Sigmoid colon (tissue), 7 donors: ENCODE results near the gene THAP8. TPM values are rescaled to one million over a fixed set of nuclear protein-coding genes. Genes with fewer than 3 reads are reported as not detected.

Source experiments
- DNase-seq: peaks from one replicate; pipeline ENCODE4 v3.0.0-alpha.2; 2019
- H3K27ac ChIP-seq, 4 donors: fragments of 200-600 bp; sonication (generic); one replicate each; pipeline ENCODE4 v1.5.1; 2016 to 2019; ENCODE audit warnings: mild to moderate bottlenecking in 1 of 4
- H3K27me3 ChIP-seq, 3 donors: fragments of 200-600 bp; sonication (generic); one replicate each; pipeline ENCODE4 v1.5.1; 2019; ENCODE audit warnings: mild to moderate bottlenecking in 1 of 3
- H3K36me3 ChIP-seq, 4 donors: fragments of 200-600 bp; sonication (generic); one replicate each; pipeline ENCODE4 v1.5.1; 2016 to 2019
- H3K4me1 ChIP-seq, 4 donors: fragments of 200-600 bp; sonication (generic); one replicate each; pipeline ENCODE4 v1.5.1; 2017 to 2019
- H3K4me3 ChIP-seq, 4 donors: fragments of 200-600 bp; sonication (generic); one replicate each; pipeline ENCODE4 v1.5.1; 2017 to 2019; ENCODE audit warnings: mild to moderate bottlenecking in 2 of 4, moderate library complexity in 1 of 4
- H3K9me3 ChIP-seq, 4 donors: fragments of 200-600 bp in 3 of 4; sonication (generic) in 3 of 4; one replicate each; pipeline versions ENCODE4 v1.5.1 to v1.6.1; 2013 to 2019
- EP300 ChIP-seq, 4 donors: sonication (generic); formaldehyde crosslinking; IDR thresholded peaks; one replicate each; pipeline ENCODE4 v1.6.1; 2017; ENCODE audit warnings: antibody characterized with exemption in 4 of 4
- POLR2A ChIP-seq, 2 donors: fragments of 450-650 bp; IDR thresholded peaks; one replicate each; pipeline ENCODE4 v1.6.1; 2016; ENCODE audit warnings: antibody characterized with exemption in 2 of 2, mild to moderate bottlenecking in 2 of 2, moderate library complexity in 2 of 2
- POLR2AphosphoS5 ChIP-seq, 4 donors: sonication (generic); formaldehyde crosslinking; IDR thresholded peaks; one replicate each; pipeline ENCODE4 v1.6.1; 2017; ENCODE audit warnings: antibody characterized with exemption in 4 of 4
- WGBS, 2 donors: extraction: QIAGEN DNeasy Blood & Tissue Kit; methylation state at CpG; one replicate each; pipeline ENCODE4 v1.1.7; 2013; 5-methylcytosine and 5-hydroxymethylcytosine counted together
- intact Hi-C: fragments of 100-400 bp; cut with DNase I; formaldehyde crosslinking; loops from one replicate; pipeline ENCODE4 v1.15.1; 2023
- polyA plus RNA-seq, 3 donors: library from polyadenylated mRNA; stranded (reverse); fragments of 200-250 nt; gene quantifications; one replicate each; pipeline ENCODE4 v1.2.3, GENCODE V29; 2013
- total RNA-seq, 4 donors: library from RNA; depleted of rRNA; stranded (reverse); fragments of >200 nt; gene quantifications; one replicate each; pipeline ENCODE4 v1.1.0, GENCODE V29; 2016
- TF ChIP-seq, protein P1 (sequence below), 4 experiments: fragments of 450-650 bp in 3 of 4; fragments of 200-600 bp in 1 of 4; IDR thresholded peaks; one replicate each; pipeline ENCODE4 v1.5.1; 2016 to 2019; ENCODE audit warnings: antibody characterized with exemption in 4 of 4, mild to moderate bottlenecking in 3 of 4, moderate library complexity in 2 of 4
- donor health status: healthy with polysubstance abuse.
- donor health status: Bipolar disorder and iron deficiency.
- donor health status: healthy.

The THAP8 gene
- total and polyA plus RNA-seq, 7 donors, result 5.8 to 23.9 (median 12.6) TPM

DNA sequence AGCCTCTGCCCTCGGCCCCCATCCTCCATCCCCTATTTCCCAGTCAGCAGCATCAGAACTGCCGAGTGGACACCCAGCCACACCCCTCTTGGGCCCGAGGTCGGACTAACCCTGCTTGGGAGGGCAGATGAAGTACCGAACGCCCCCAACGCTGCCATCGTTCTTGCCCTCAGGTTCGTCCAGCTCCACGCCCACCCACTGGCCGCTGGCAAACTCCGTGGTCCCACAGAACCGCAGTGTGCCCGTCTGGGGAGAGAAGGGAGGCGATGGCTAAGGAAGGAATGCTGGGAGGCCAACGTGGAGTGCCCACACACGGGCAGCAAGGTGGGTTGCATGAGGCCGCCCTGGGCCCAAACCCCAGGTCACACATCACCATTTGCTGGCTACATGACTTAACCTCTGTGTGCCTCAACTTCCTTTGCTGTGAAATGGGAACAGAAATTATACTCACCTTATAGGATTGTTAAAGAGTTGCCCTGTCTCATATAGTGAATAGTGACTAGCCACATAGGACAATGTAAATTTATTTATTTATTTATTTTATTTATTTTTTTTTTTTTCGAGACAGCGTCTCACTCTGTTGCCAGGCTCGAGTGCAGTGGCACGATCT is 34.9 kb downstream of the THAP8 start:
- Histone ChIP-seq H3K27me3 (no peaks in the 10 kb centered on the region), H3K4me1 (peaks cover 0 to 5% (median 5%) of the 10 kb centered on the region in 4 donors), H3K4me3 (no peak overlapping the region), H3K36me3 (peaks cover 26 to 83% (median 36%) of the 10 kb centered on the region in 4 donors), H3K9me3 (no peaks in the 10 kb centered on the region), H3K27ac (no peak overlapping the region)
- TF ChIP-seq EP300 (IDR thresholded peaks at IDR 0.05) (no peak), POLR2A (IDR thresholded peaks at IDR 0.05) (no peak), POLR2AphosphoS5 (IDR thresholded peaks at IDR 0.05) (no peak)
- TF ChIP-seq, protein P1, sequence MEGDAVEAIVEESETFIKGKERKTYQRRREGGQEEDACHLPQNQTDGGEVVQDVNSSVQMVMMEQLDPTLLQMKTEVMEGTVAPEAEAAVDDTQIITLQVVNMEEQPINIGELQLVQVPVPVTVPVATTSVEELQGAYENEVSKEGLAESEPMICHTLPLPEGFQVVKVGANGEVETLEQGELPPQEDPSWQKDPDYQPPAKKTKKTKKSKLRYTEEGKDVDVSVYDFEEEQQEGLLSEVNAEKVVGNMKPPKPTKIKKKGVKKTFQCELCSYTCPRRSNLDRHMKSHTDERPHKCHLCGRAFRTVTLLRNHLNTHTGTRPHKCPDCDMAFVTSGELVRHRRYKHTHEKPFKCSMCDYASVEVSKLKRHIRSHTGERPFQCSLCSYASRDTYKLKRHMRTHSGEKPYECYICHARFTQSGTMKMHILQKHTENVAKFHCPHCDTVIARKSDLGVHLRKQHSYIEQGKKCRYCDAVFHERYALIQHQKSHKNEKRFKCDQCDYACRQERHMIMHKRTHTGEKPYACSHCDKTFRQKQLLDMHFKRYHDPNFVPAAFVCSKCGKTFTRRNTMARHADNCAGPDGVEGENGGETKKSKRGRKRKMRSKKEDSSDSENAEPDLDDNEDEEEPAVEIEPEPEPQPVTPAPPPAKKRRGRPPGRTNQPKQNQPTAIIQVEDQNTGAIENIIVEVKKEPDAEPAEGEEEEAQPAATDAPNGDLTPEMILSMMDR (IDR thresholded peaks at IDR 0.05), result no peak
- intact Hi-C loops, result no loop called here
- WGBS, 2 donors, result 91 to 93% methylated on average over 22 of the region's 22 CpGs
- no peak for DNase-seq

DNA sequence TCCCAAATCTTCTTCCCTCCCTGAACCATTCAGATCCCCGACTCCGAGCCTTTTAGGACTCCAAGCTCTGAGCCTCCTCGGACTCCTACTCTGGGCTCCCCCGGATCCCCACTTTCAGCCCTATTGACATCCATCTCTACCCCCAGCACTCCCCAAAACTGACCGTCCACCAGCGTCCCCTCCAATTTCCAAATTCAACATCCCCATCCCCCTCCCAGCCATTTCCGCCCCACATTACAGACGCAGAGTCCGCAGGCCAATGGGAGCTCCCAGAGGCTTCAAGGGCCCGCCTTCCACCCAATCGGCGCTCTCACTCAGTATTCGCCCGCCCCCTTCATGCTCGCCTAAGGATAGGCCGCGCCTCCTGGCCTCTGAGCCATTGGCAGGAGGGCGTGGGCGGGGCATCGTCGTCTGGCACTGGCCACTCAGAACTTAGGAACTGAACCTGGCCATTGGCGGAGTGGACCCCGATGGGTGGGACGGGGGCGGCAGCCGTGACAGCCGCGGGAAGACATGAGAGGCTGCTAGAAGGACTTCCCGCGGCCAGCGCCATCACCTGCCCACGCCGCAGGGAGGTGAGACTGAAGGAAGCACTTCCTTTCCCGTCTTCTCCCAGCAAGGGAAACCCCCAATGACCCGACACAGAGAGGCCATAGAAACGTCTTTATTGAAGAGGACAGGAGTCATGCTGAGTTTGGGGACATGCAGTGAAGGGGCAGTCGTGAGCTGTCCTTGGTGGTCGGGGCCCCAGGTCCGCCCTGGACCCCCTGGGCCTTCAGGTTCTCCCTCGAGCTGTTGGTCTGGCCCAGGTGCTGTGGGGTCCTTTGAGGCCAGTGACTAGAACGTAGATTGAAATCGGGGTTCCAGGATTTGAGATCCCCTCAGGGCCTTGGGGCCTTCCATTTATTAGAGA is 39.8 kb downstream of the THAP8 start, which contains the start of gene ALKBH6:
ALKBH6 (minus strand) TSS at position 202 of the 913 bp plus-strand sequence. CDS start 816 bp downstream, outside the sequence.
- WGBS, 2 donors, result 1 to 2% methylated on average over 42 of the region's 42 CpGs
- H3K4me1 ChIP-seq, result peaks cover 0 to 23% (median 22%) of the 10 kb centered on the region in 4 donors
- H3K9me3 ChIP-seq, result no peaks in the 10 kb centered on the region
- DNase-seq, result peak; percentile 100
- intact Hi-C loops, result loop anchor here (2.0 to 5.0 kb wide), 2 partner anchors 19 to 38 kb away; partner anchors contain the start of genes SDHAF1, THAP8 and WDR62
- peaks cover 10 to 38% (median 23%) of the 10 kb centered on the region in 4 donors for H3K36me3 ChIP-seq
- peak within 1 kb of the TSS; percentile 55 to 75 (median 61) for H3K4me3 ChIP-seq
- H3K27me3 ChIP-seq, result no peaks in the 10 kb centered on the region
- peak within 1 kb of the TSS; percentile 86 to 89 (median 86) for H3K27ac ChIP-seq
- TF ChIP-seq POLR2AphosphoS5 (IDR thresholded peaks at IDR 0.05) (peak; percentile 6 to 72 (median 45)), EP300 (IDR thresholded peaks at IDR 0.05) (no peak), POLR2A (IDR thresholded peaks at IDR 0.05) (peak; percentile 1 to 44)
- TF ChIP-seq, protein P1 (IDR thresholded peaks at IDR 0.05), result no peak

GRCh38 chr19:36013280-36014011 is 40.6 kb downstream of the THAP8 start:
- Histone ChIP-seq H3K9me3 (no peaks in the 10 kb centered on the region), H3K27me3 (no peaks in the 10 kb centered on the region), H3K4me3 (peak overlapping the region; percentile 55 to 75 (median 61)), H3K36me3 (peaks cover 10 to 29% (median 17%) of the 10 kb centered on the region in 4 donors), H3K27ac (peak overlapping the region; percentile 86 to 89 (median 86)), H3K4me1 (peaks cover 0 to 31% (median 30%) of the 10 kb centered on the region in 4 donors)
- DNase-seq, result no peak
- TF ChIP-seq, protein P1 (IDR thresholded peaks at IDR 0.05), result no peak
- no peak for TF ChIP-seq EP300 (IDR thresholded peaks at IDR 0.05)
- no peak for TF ChIP-seq POLR2A (IDR thresholded peaks at IDR 0.05)
- TF ChIP-seq POLR2AphosphoS5 (IDR thresholded peaks at IDR 0.05), result no peak
- intact Hi-C loops, result loop anchor here (2.0 to 5.0 kb wide), 2 partner anchors 19 to 39 kb away; partner anchors contain the start of genes SDHAF1, THAP8 and WDR62
- 34 to 35% methylated on average over 15 of the region's 15 CpGs for WGBS, 2 donors

DNA sequence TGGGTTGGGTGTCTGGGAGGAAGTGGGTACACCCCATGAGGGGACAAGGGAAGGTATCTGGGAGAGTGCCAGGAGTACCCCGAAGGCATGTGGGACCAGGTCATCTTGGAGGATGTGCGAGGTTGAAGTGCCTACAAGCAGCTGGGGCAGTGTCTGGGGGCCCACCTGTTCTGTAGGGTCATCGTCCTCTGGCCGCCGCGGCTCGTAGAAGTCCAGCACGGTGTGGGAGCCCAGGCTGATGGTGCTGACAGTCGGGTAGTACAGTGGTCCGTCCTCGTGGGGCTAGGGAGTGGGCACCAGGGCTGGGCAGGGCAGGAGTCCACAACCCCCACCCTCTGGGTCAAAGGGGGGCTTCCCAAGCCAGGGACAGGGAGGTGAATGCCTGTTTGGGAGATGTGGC is 43.7 kb downstream of the THAP8 start:
- intact Hi-C loops, result loop anchor here (5.0 kb wide), 1 partner anchor 42 kb away; the partner anchor contains the start of genes THAP8 and WDR62
- TF ChIP-seq EP300 (IDR thresholded peaks at IDR 0.05) (no peak), POLR2A (IDR thresholded peaks at IDR 0.05) (no peak), POLR2AphosphoS5 (IDR thresholded peaks at IDR 0.05) (no peak)
- TF ChIP-seq, protein P1 (IDR thresholded peaks at IDR 0.05), result no peak
- no peak overlapping the region for H3K4me3 ChIP-seq
- H3K9me3 ChIP-seq, result no peaks in the 10 kb centered on the region
- H3K27ac ChIP-seq, result peak overlapping the region in 1 of 4 donors; percentile 79
- 96 to 97% methylated on average over 11 of the region's 11 CpGs for WGBS, 2 donors
- peaks cover 0 to 35% (median 31%) of the 10 kb centered on the region in 4 donors for H3K4me1 ChIP-seq
- DNase-seq, result no peak
- H3K36me3 ChIP-seq, result no peaks in the 10 kb centered on the region
- no peaks in the 10 kb centered on the region for H3K27me3 ChIP-seq
